Stimulated activated CD8-positive, alpha-beta memory T cell treated with anti-CD3 and anti-CD28 coated beads, Interleukin-15, amount 100 ng/mL, for 24 hours (primary cell): ENCODE data around the gene SIAH1.
"Not testable (repeated sequence)": the region's sequence is repeated elsewhere in the genome, so short reads cannot be mapped to it uniquely, and the experiment has no call there.

Experiments
- DNase-seq: peaks from one replicate; pipeline ENCODE4 v3.0.0-alpha.2; 2020; ENCODE audit warnings: low read depth

Gene SIAH1

GRCh38 chr16:48332978-48333377, 52.2 kb downstream of the SIAH1 start:
- DNase-seq = no peak

- no peak for DNase-seq
These were observed 54.4 kb downstream of the SIAH1 start for GRCh38 chr16:48330841-48331192.

DNA sequence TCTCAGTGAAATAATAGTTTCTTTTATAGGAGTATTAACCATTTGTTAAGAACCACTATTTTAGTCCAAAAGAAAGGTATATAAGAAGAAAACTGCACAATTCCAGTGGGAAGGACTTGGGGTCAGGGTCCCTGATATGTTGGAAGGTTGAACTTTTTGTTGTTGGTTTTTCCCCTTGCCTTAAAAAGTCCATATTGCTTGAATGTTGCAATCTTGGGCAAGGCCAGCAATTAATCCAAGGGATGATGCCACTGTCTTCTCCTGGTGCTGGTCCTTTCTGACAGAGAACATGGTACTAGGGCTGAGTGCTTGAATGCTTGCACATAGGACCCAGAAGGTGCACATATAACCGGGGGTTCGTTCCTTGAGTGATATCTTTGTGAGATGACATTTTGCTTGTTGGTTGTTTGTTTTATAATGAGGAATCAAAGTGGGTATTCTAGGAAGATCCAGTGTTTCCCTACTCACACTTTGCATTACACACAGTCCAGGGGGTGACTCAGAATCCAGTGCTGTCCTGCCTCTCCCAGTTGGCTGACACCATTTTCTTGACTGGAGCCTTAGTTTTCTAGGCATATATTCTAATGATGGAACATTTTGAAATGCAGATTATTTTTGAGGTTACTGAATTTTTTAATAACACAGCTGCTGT, 54.9 kb downstream of the SIAH1 start:
- DNase-seq = no peak

DNA sequence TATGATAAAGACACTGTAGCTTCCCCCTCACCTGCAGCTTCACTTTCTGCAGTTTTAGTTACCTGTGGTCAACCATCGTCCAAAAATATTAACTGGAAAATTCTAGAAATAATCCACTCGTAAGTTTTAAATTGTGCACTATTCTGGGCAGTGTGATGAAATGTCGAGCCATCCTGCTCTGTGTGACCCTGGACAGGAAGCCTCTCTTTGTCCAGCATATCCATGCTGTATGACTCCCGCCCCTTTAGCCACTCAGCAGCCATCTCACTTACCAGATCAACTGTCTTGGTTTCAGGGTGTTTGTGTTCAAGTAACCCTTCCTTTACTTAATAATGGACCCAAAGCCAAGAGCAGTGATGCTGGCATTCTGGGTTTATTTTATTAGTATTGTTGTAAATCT, 56.1 kb downstream of the SIAH1 start:
- DNase-seq = no peak

GRCh38 chr16:48326915-48327314, 58.3 kb downstream of the SIAH1 start:
- DNase-seq = no peak

GRCh38 chr16:48323783-48324775, 61.1 kb downstream of the SIAH1 start:
- DNase-seq = no peak

DNA sequence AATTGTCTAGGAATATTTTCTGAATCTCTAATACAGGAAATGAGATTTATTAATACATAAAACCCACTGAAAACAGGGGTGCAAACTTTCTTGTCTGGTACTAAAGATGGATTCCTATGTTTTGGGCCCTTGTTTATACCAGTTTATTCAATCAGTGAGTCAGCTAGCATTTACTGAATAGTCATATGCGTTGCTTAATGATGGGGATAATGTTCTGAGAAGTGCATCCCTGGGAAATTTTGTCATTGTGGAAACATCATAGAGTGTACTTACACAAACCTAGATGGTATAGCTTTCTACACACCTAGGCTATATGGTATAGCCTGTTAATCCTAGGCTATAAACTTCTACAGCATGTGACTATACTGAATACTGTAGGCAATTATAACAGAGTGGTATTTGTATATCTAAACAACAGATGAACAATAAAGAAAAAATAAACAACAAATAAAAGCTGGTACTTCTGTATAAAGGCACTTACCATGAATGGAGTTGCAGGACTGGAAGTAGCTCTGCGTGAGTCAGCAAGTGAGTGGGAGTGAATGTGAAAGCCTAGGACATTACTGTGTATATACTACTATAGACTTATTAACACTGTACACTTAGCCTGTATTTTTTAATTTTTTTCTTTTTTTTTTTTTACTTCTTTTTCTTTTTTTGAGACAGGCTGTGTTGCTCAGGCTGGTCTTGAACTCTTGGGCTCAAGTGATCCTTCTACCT, 63.7 kb downstream of the SIAH1 start:
- DNase-seq = no peak

- DNase-seq = no peak
These were observed 66.6 kb downstream of the SIAH1 start for GRCh38 chr16:48318630-48319029.

GRCh38 chr16:48317614-48318315, 67.4 kb downstream of the SIAH1 start:
- no peak for DNase-seq

DNA sequence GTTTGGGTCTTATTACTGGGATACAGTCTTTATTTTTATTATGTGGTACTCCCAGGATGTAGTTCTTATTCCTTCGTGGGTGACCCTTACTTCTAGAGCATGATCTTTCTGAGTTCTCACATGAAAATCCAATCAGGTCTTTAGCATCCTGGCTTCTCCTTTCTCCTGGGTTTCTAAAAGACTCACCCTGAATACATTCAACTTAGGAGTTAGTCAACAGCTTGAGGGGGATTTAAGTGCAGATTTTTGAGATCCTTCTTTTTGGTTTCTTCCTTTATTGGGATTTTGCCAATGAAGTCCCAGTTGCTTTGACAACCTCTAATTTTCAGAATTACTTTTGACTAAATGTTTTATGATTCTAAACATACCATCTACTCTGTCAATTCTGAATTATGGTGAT, 68.2 kb downstream of the SIAH1 start:
- no peak for DNase-seq

GRCh38 chr16:48313905-48314304, 71.3 kb downstream of the SIAH1 start:
- not testable (repeated sequence) for DNase-seq

GRCh38 chr16:48310908-48311641, 74.1 kb downstream of the SIAH1 start:
- DNase-seq = no peak
